Right ventricle myocardium inferior (tissue), 1 donor: ENCODE results near the gene MAPK12. TPM values are rescaled to one million over a fixed set of nuclear protein-coding genes. Genes with fewer than 3 reads are reported as not detected.

Experiments
- ATAC-seq: fragments of 200-7000 bp; cut with Tn5 transposase; one replicate; pipeline ENCODE4 v1.9.1; 2020; ENCODE audit warnings: mild to moderate bottlenecking, moderate library complexity
- DNase-seq: peaks from one replicate; pipeline ENCODE4 v3.0.0; 2021; ENCODE audit errors: missing footprints
- intact Hi-C: fragments of 100-400 bp; cut with DNase I; formaldehyde crosslinking; loops from one replicate; pipeline ENCODE4 v1.11.0; 2022
- total RNA-seq: library from RNA; stranded (reverse); fragmentation: NEBNext Ultra II Directional; extraction: Animal tissue kit (Norgen Biotek cat#: 25700); gene quantifications from one replicate; pipeline ENCODE4 v1.2.1, GENCODE V29; 2021
- donor health status: DM: no; HTN: yes; CAD: no; lungs with severe emphysema.

MAPK12 gene
- total RNA-seq, 1 donor from 2014 or later, result 18.2 TPM

DNA sequence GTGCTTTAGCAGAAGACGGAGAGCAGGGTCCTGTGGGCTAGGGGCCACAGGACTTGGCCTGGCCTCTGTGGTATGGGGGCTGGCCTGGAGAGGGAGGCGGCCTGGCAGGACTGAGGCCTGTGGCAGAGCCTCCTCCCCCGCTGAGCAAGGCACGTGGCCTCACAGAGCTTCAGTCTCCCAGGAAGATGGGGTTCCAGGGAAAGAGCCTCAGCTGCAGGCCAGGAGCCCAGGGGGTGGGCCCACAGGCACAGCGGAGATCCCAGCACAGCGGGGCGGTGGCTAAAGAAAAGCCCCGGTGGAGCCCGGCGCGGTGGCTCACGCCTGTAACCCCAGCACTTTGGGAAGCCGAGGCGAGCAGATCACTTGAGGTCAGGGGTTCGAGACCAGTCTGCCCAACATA lies 2.2 kb downstream of the MAPK12 start:
- no peak for ATAC-seq
- no peak for DNase-seq
- intact Hi-C loops, result no loop called here

DNA sequence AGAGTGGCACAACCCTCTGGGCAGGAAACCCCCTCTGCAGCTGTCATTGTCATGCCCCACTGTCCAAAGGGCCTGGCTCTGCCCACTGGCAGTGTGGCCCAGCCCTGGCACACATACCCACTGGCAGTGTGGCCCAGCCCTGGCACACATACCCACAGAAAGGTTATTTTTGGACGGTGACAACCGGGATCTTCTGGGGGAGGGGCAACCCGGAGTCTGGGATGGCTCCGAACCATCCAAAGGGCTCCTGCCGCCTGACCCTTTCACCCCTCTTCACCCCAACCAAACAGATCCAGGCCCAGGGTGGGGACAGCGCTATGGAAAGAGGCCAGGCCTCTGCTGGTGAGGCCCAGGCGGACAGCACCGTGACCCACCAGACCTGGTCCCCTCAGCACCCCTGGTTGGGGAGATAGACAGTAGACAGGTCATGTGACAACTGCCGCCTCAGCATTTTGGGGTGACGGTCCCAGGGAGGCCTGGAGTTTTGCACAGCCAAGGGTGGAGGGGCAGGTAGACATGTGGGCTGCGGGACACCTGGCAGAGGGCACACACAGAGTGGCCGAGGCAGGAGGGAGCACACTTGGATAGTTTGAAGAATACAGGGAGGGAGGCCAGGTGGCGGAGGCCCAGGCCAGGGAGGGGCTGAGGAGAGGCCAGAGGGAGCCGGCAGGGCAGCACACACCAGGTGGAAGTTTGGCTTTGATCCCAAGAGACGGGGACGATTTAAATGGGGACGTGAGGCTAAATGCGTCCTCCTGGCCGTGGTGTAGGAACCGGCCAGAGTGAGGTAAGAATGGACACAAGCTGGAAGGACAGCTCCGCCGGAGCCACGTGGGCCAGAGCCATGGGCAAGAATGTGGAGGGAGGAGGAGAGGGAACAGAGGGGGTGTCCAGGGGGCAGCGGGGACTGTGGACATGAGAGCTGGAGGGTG lies 2.9 kb downstream of the MAPK12 start:
- ATAC-seq (peak; percentile 84), DNase-seq (no peak)
- intact Hi-C loops, result no loop called here

DNA sequence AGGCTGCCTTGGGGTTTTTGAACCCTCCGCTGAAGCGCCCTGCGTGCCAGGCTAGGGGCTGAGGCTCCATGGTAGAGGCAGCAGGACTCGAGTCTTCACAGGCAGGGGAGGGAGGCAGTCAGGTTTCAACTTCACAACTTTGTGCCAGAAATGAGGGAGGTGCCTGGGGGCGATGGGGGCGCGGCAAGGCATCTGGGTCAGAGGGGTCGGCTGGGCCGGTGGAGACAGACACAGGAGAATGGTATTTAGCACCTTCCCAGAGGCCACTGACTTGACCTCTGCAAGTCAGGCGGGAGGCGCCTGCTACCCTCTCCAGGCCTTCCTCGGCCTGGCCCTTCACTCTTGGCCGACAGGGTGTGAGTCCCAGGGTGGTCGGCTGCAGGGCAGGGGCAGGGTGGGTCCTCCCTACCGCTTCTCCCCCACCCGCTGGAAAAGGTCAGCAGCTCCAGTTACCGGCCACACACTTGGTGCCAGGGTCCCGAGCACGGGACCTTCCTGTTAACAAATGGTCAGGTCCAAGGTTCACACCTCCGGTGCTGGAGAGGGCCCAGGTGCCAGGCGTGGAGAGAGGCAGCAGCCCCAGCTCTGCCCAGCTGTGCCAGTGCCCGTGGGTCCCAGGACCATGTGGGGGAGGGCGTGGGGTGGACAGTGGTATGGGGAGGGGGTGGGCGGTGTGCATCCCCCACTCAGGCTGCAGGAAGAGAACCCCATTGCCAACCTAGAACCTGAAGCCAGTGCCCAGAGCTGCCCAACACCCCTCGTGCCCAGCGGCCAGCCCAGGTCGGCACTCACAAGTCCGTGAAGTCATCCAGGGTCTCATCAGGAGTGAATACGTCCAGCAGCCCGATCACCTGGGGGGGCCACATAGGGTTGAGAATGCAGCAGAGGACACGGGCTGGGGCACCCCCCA lies 3.8 kb downstream of the MAPK12 start:
- peak; percentile 2 for ATAC-seq
- DNase-seq, result no peak
- intact Hi-C loops, result no loop called here

DNA sequence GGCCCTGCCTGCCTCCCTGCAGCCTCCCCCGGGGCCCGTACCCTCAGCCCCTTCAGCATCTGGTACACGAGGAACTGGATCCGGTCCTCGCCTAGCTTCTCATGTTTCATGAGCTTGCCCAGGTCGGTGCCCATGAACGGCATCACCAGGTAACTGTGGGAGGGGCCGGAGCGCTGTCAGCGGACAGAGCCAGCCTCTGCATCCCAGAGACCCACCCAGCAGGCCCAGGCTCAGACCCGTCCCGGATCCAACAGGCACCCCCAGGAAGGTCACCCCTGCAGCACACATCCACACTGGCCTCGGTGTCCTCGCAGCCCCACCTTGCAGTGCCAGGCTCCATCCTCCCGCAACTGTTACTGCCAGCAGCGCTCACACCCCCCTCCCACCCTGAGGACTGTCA lies 4.4 kb downstream of the MAPK12 start:
- intact Hi-C loops, result no loop called here
- DNase-seq, result no peak

DNA sequence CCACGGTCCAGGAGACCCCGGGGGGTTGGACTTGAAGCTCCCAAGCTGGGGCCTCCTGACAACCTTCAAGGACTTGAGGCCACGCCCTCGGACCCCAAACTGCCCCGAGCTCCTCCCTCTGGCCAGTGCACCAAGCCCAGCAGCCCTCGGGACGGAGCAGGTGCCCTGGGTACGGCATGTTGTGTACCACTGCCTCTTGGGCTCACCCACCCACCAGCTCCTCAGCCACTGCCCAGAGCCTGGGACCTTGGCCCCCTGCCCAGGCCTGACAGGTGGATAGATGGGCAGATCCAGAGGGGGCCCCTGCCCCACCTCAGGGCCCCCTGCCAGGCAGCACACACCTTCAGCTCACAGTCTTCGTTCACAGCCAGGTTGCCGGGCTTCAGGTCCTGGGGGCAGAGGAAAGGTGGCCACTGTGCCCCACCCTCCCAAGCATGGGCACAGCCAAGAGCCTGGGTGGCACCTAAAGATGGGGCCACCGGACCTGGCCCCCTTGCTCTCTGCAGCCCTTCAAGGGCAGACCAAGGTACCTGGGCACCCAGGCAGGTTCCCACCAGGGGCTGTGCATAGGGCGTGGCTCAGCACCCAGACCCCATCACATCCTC lies 5.1 kb downstream of the MAPK12 start:
- intact Hi-C loops, result no loop called here
- ATAC-seq (no peak), DNase-seq (no peak)

More for the DNA sequence above, 4.4 kb downstream of the MAPK12 start:
- ATAC-seq, result no peak

DNA sequence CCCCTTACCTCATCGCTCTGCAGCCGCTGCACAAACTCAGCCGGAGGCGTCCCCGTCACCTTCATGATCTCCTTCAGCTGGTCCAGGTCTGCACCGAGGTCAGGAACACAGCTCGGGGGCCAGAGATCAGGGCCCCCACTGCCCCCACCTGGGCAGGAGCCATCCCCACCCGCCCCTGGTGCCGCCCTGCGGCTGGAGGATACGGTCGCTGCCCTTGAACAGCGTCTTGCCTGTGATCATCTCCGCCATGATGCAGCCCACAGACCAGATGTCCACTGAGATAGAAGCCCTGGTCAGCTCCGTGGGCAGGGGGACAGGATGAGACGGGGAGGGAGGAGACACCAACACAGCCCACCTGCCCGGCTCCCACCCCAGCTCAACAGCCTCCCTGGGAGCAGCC lies 5.9 kb downstream of the MAPK12 start:
- no peak for ATAC-seq
- intact Hi-C loops, result no loop called here
- no peak for DNase-seq

DNA sequence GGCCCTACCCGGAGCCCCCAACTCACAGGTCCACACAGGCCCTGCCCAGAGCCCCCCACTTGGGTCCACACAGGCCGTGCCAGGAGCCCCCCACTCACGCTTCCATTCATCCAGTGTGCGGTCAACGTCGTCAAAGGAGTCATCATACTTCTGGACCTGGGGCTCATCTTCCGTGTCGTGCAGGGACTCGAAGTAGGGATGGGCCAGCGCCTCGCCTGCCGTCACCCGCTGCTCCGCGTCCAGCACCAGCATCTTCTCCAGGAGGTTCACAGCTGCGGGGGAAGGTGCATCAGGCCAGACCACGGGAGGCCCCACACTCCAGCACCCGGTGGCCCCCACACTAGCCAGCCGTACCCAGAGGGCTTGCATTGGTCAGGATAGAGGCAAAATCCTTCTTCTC lies 6.4 kb downstream of the MAPK12 start:
- DNase-seq, result no peak
- no peak for ATAC-seq
- intact Hi-C loops, result no loop called here

DNA sequence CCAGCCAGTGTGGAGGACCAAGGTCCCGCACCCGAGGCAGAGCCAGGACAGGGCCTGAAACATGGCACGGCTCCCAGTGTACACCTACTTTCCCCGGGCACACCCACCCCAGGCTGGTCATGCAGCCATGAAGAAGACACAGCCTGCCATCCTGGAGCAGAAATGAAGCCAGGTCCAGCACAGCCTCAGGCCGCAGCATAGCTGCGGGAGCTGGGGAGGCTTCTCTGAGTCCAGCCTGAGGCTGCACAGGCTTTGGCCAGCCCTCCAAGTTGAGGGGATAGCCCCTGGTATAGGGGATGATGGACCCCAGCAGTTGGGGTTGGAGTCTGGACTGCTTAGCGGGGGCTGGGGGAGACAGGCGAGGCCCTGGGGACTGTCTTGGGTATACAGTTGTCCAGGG lies 7.5 kb downstream of the MAPK12 start:
- DNase-seq, result no peak
- intact Hi-C loops, result loop anchor here (2.0 to 5.0 kb wide), 2 partner anchors 17 to 253 kb away; partner anchors contain the start of genes LMF2, MAPK11 and NCAPH2
- no peak for ATAC-seq

DNA sequence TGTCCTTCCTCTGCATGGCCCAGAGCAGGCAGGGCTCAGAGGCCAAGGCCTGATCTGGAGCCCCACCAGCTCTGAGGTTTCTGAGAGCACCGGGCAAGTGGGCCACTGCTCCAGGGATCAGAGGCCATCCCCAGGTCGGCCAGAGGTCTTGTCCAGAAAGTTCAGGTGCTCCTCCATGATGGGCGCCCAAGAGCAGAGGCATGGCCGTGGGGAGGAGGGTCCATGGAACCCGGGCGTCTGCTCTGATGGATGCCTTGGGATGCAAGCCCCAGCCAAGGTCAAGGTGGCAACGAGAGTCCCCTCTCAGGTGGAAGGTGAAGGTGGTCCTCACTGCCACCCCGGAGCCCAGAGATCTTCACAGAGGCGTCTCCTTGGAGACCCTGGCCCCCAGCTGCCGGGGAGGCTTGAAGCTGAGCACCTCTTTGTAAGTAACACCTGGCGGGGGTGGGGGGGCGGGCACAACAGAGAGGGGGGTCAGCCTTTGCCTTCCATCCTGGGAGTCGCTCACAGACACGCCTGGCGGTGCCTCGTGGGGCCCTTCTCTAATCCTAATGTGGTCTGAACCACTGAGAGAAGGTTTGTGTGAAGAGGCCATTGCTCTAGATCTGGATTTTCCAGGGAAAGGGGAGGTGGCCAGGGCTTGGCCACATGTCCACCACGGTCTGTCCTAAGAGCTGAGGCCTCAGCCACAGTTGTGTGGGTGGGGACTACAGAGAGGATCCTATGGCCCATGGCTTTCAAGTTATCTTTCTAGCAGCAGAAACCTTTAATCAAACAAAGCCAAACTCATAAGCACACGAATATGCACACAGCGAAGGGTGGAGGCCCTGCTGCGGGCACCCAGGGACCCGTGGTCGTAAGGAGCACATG lies 8.2 kb downstream of the MAPK12 start:
- intact Hi-C loops, result loop anchor here (2.0 to 5.0 kb wide), 2 partner anchors 18 to 254 kb away; partner anchors contain the start of genes LMF2, MAPK11 and NCAPH2
- ATAC-seq (no peak), DNase-seq (no peak)

DNA sequence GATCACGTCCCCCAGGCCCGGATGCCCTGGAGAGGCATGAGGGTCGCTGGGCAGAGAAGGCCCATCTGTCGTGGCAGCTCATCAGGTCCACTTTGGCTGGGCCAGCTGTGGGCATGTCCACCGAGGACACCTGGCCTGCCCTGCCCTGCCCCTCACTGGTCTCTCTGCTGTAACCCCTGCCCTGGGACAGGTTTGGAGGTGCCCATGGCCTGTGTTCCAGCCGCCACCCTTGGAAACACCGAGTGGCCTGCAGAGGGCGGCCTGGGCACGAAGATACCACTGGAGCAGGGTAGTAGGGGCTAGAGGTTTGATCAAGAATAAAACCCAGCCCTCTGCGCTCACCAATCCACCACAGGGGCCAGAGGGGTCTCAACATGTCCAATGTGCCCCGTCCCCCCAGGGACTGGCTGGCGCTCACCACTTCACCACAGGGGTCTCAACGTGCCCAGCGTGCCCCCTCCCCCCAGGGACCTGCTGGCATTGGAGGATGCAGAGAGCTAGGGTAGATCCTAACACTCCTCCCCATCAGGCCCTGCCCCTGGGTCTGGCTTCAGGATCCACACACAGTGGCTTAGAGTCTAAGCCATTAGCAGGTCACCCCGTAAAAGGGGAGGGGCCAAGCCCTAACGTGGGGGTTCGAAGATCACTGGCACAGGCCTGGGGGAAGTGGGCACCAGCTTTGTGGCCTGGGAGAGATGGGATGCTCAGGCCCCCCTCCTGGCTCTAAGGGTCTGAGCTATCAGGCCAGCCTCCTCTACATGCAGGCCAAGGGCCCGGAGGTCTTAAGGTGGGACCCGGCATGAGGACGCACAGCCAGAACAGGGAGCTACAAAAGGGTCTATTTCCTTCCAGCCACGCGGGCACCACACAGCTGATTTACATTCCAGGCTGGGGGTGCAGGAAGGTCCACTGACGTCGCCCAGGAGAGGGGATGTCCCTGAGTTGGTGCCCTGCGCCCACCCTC lies 9.1 kb downstream of the MAPK12 start:
- ATAC-seq (peak; percentile 80), DNase-seq (peak; percentile 90)
- intact Hi-C loops, result loop anchor here (2.0 to 5.0 kb wide), 2 partner anchors 18 to 255 kb away; partner anchors contain the start of genes LMF2, MAPK11 and NCAPH2

DNA sequence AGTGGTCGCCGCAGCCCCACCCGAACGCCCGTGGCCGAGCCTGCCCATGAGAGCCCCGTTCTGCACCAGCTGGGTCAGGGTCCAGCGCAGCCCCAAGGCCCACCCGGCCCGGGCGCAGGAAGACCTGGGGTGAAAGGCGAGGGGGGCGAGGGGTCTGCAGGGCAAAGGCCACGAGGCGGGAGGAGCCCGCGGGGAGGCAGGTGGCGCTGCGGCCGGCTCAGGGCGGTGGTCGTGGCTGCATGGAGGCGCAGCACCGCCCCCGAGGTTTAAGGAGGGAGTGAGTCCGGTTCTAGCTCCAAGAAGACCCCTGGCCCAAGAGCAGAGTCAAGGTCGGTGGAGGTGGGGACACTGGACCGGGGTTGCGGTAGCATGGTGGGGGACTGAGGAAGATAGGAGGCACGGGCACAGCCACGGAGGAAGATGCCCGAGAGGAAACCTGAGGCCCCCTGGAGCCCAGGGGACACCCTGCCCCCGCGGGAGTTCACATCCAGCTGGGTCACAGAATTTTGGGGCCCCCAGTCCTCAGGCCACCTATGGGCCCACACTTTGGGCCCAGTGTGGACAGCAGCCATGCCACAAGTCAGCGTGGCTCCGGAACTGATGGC lies 9.9 kb downstream of the MAPK12 start:
- DNase-seq, result no peak
- no peak for ATAC-seq
- intact Hi-C loops, result loop anchor here (2.0 to 5.0 kb wide), 3 partner anchors 19 to 256 kb away; partner anchors contain the start of genes LMF2, MAPK11, NCAPH2 and PPP6R2

DNA sequence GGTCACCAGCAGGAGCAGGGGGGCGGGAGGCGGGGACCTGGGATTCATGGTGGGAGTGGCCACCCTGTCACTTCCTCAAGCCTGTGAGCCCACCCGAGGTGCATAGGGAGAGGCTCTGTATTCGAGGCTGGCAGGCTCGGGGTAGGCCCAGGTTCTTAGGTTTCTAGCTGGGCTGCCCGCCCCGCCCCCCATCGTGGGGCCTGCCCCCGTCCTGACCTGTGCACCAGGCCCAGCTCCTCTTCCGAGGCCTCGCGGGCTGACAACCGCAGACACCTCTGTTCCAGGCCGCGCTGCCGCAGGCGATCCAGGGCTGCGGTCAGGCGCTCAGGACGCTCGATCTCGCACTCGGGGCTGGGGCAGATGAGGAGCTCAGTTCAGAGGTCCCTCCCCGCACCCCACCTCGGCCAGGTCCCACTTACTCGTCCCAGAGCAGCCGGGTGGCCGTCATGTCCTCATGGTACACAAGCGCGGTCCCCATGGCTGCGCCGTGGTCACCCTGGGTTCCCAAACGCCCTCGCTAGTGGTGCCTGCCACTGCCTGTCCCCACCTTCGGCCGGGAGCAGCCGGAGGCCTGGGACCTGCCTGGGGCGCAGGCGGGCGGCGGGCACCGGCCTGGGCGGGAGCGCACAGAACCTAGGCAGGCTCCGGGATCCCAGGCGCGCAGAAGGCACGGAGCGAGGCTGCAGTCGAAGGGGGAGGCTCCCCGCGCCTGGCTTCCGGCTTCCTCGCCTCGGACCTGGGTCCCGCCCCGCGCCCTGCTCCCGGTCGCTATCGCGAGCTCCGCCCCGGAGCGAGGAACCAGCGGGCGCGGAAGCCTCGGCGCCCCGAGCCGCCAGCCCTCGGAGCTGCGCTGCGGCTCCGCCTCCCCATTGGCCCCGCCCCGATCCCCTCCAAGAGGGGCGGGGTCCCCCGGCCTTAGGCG lies 10.7 kb downstream of the MAPK12 start, which contains the start of gene HDAC10:
HDAC10 (minus strand) TSS at position 711 of the 922 bp plus-strand sequence; CDS start at position 478, 233 bp downstream.
- intact Hi-C loops, result loop anchor here (2.0 to 5.0 kb wide), 2 partner anchors 92 to 256 kb away; partner anchors contain the start of genes LMF2, NCAPH2 and PPP6R2
- ATAC-seq, result peak; percentile 80
- peak; percentile 93 for DNase-seq

DNA sequence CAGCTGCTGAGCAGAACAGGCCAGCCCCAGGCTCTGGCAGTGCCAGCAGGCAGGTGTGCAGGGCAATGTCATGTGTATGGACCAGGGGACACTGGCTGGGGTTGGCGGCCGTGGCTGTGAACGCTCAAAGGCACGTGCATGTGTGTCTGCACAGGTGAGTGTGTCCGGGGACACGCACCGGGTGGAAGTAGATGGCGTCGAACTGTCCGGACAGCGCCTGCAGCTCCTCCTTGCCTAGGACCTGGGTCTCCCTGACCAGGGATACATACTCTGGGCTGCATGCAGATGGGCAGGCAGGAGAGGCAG lies 11.3 kb downstream of the MAPK12 start:
- no peak for ATAC-seq
- intact Hi-C loops, result loop anchor here (2.0 to 5.0 kb wide), 2 partner anchors 93 to 257 kb away; partner anchors contain the start of genes LMF2, NCAPH2 and PPP6R2
- no peak for DNase-seq

DNA sequence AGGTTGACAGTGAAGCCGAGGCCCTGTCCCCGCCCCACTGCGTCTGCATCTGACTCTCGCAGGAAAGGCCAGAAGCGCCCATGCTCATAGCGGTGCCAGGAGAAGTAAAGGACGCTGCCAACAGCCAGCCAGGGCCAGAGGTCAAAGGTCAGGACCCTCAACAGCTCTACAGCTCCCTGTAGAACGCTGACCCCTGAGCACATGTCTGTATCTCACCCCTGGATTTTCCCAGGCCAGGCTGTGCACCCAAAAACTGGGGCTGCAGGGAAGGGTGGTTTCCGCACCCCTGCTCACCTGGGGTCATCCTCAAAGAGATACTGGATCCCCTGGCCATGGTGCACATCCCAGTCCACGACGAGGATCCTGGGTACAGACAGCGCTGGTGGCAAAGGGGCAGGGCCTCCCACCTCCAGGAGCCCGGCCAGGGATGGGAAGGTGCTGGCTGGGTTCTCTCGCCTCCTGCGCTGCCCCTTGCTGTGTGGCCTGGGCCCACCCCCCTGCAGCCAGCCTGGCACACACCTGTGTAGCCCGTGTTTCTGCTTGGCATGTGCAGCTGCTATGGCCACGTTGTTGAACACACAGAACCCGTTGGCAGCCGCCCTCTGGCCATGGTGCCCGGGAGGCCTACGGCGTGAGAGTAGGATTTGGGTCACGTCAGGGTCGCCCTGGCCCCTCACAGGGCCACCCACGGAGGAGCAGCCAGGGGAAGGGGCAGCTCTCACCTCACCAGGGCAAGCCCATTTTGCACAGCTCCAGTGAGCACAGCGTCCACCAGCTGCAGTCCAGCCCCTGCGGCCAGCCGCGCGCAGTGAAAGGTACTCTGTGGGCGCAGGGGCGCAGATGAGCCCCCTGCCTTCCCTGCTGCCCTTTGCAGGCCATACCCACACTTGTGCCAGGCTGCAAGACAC lies 11.9 kb downstream of the MAPK12 start:
- intact Hi-C loops, result loop anchor here (2.0 to 10.0 kb wide), 3 partner anchors 93 to 365 kb away; partner anchors contain the start of genes LMF2, NCAPH2 and PPP6R2
- DNase-seq, result no peak
- ATAC-seq, result no peak
